AG08396 (cell line): ENCODE data around the gene VTI1A.
"Not testable (repeated sequence)": the region's sequence is repeated elsewhere in the genome, so short reads cannot be mapped to it uniquely, and the experiment has no call there.

Source experiments
- DNase-seq: peaks from one replicate; pipeline ENCODE4 v3.0.0; 2012; ENCODE audit warnings: low spot score, mixed read lengths

VTI1A gene

DNA sequence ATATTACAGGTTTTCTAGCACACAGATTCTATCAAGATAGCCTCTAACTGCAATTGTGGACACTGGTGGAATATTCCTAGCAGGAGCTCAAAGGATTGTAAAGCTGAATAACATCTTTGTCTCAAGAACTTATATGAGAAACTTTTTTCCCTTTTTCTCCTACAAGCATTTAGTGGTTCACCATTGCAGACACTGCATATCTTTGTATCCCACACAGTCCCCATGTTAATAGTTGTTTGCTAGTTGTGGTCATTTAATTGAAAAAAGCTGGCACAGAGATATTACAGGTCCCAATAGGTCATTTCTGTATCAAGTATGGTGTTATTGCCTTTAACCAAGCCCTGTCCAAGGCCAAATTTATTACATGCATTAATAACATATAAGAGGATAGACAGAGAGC, 276.9 kb downstream of the VTI1A start:
- DNase-seq: no peak

DNA sequence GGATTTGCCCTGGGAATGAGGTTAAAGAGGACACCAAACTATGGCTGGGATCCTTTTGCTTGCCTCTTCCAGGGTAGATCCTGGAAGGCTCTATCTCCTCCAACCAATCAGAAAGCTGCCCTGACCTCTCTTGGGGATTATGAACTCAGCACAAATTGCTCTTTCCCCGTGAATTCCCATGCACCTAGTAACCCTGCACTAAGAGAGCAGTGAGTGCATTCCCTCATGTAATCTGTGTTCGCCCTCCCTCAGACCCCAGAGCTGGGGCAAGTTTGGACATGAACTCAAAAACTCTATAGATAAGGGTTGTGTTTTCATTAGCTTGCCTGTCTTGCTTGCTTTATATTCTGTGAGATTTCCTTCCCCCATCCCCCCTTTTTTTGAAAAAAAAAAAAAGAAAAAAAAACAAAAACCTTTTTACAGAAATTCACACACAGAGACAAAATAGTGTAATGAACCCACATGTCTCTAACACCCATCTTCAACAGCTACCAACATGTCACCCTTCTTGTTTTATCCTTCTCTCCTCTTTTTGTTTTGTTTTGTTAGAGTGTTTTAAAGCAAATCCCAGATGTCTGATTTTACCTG, 277.5 kb downstream of the VTI1A start:
- no peak for DNase-seq

DNA sequence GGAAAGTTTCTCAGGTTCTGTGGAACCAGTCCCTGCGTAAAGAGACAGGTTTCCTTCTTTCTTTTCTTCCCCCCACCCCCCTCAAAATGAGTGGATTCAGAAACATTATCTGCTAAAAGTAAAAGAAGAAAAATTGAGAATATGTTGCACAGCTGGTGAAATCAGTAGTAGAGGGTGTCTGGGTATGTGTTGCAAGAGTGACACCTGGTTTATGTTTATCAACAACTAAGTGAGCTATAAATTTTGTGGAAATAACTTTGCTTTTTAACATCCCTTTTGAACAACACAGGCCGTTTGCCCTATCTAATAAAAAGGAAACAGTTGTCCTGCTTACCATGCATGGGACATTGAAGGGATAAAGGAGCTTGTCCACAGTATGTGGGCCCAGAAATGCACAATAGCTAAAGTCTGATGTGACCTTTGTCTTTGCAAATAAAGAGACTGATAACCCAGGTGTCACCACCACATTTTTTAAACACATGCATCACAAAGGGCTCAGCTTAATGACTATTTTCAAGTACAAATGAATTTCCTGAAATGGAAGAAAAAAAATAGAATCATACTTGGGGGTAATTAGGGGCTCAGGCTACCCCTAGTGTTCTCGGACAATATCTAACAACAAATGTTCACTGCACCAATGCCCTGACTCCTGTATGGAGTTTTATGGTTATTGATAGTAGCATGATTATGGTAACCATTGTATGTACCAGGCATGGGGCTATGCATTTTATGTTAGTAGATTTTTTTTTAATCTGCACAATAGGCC, 281.3 kb downstream of the VTI1A start:
- DNase-seq: no peak

DNA sequence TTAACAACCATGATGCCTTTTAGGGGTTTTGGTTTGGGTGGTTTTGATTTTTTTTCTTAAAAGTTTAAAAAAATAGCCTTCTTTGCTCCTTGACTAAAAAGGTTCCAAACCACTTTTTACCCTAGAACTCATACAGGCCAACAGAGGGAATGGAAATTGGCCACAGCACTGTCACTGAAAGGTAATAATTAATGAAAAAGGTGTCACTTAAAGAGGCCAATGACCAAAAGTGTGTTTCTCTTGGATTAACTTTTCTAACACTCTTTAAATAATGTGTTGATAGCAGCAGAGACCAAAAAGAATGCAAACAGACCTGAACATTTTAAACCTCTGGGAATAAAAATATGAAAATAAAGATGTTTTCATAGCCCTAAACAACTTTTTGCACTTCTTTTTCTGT, 282.0 kb downstream of the VTI1A start:
- DNase-seq: no peak

DNA sequence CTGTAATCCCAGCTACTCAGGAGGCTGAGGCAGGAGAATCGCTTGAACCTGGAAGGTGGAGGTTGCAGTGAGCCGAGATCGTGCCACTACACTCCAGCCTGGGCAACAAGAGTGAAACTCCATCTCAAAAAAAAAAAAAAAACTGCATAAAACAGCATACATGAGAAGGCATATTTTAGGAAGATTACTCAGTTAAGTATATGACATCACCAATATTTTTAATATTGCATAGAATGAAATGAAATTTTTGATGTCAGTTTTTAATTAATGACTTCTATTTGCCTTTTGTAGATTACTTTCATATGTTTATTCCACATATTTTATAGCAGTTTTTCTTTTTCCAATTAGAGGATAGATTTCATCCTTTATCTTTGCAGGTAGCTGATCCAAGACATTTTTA, 284.4 kb downstream of the VTI1A start:
- DNase-seq: not testable (repeated sequence)

GRCh38 chr10:112732277-112732921, 285.4 kb downstream of the VTI1A start:
- no peak for DNase-seq

GRCh38 chr10:112735041-112735695, 288.2 kb downstream of the VTI1A start:
- DNase-seq: no peak

GRCh38 chr10:112738606-112739591, 291.9 kb downstream of the VTI1A start:
- no peak for DNase-seq

GRCh38 chr10:112739592-112740353, 292.8 kb downstream of the VTI1A start:
- DNase-seq: no peak

DNA sequence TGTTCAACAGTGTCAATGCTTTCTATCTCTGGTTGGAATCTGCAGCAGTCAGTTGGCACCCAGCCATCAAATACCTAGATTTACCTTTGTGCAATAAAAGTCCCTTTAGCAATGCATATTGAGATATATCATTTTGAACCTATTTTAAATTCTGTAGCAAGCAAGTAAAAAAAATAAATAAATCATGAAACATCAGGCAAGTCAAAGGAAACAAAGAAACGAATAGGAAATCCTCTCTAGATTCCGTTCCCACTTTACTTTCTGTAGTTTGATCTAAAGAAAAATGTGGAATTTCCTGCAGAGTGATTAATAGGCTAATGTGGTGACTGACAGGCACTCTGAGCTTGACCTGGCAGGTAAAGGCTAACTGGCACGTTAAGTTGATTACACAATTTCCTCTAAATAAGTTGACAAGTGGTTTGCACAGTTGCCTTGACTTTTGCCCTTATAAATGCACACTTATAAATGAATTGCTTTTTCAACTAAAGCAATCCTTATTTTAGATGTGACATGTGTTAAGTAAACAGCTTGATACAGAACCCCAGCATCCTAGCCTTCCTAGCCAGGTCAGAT, 294.9 kb downstream of the VTI1A start:
- no peak for DNase-seq

- DNase-seq: no peak
Observed at GRCh38 chr10:112744181-112745096, 297.4 kb downstream of the VTI1A start.

- no peak for DNase-seq
Observed at GRCh38 chr10:112746329-112746728, 299.3 kb downstream of the VTI1A start.

- no peak for DNase-seq
Observed at GRCh38 chr10:112750427-112751167, 303.6 kb downstream of the VTI1A start.

GRCh38 chr10:112751651-112752050, 304.6 kb downstream of the VTI1A start:
- no peak for DNase-seq

DNA sequence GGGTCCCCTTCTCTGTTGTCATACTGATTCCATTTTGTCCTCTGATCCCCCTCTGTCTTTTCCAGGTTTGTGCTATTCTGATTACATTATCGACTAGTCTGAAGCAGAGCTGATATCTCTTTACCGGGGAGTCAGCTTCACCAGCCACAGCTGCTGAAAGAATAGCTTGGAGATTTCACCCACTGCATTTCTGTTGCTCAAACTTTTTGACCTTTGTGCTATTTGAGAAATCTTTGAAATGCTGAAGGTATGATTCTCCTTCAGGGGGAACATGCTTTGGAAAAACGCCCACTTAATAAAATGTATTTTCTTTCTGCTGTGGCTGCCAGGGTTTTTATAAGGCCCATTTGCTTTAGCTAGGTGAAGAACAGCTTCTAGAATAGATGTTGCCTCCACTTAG, 305.3 kb downstream of the VTI1A start:
- DNase-seq: no peak

DNA sequence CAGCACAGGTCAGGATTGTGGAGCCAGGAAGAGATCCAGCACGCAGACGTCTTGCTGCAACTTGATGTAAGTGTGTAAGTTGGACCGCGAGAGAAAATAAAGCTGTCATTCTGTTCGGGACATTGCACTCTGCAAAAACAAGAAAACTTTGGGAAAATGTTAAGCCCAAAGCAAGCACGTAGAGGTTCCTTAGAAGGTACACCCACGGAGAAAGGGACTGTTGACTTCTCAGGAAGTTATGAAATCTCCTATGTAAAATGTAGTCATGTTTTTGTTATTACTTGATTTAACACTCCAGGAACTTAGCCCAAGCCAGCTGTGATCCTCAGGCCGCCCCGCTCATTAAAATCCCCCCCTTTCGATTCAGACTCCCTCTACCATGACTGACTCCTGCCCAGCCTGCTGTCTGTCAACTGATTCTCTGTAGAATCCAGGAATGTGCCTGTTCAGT, 307.0 kb downstream of the VTI1A start:
- DNase-seq: no peak

GRCh38 chr10:112755446-112756234, 308.6 kb downstream of the VTI1A start:
- DNase-seq: no peak

GRCh38 chr10:112756235-112756527, 309.2 kb downstream of the VTI1A start:
- DNase-seq: no peak
